Measurements from ENCODE around the gene ATP13A4.

- no peak for TF ChIP-seq EZH2phosphoT487 (IDR thresholded peaks at IDR 0.05; ENCODE audit: borderline replicate concordance, low read length)
- TF ChIP-seq, protein P1, sequence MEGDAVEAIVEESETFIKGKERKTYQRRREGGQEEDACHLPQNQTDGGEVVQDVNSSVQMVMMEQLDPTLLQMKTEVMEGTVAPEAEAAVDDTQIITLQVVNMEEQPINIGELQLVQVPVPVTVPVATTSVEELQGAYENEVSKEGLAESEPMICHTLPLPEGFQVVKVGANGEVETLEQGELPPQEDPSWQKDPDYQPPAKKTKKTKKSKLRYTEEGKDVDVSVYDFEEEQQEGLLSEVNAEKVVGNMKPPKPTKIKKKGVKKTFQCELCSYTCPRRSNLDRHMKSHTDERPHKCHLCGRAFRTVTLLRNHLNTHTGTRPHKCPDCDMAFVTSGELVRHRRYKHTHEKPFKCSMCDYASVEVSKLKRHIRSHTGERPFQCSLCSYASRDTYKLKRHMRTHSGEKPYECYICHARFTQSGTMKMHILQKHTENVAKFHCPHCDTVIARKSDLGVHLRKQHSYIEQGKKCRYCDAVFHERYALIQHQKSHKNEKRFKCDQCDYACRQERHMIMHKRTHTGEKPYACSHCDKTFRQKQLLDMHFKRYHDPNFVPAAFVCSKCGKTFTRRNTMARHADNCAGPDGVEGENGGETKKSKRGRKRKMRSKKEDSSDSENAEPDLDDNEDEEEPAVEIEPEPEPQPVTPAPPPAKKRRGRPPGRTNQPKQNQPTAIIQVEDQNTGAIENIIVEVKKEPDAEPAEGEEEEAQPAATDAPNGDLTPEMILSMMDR (IDR thresholded peaks at IDR 0.05; ENCODE audit: low read depth, low read length, poor library complexity, severe bottlenecking): no peak
Measured at GRCh38 chr3:193569119-193569518, 14.4 kb upstream of the ATP13A4 start.
